Activated CD8-positive, alpha-beta memory T cell treated with anti-CD3 and anti-CD28 coated beads for 24 hours (primary cell): ENCODE results near the gene MYH9.

Experiments
- DNase-seq: peaks from one replicate; pipeline ENCODE4 v3.0.0-alpha.2; 2020

Gene MYH9

GRCh38 chr22:36329254-36330078 is 58.3 kb downstream of the MYH9 start:
- DNase-seq: peak; percentile 91

- DNase-seq: peak; percentile 81
Measured at GRCh38 chr22:36328635-36329253, 59.0 kb downstream of the MYH9 start.

- DNase-seq: peak; percentile 68
Measured at GRCh38 chr22:36327922-36328551, 59.7 kb downstream of the MYH9 start.

GRCh38 chr22:36326178-36327161 is 61.3 kb downstream of the MYH9 start:
- no peak for DNase-seq

- no peak for DNase-seq
Measured at GRCh38 chr22:36325154-36326031, 62.4 kb downstream of the MYH9 start.

DNA sequence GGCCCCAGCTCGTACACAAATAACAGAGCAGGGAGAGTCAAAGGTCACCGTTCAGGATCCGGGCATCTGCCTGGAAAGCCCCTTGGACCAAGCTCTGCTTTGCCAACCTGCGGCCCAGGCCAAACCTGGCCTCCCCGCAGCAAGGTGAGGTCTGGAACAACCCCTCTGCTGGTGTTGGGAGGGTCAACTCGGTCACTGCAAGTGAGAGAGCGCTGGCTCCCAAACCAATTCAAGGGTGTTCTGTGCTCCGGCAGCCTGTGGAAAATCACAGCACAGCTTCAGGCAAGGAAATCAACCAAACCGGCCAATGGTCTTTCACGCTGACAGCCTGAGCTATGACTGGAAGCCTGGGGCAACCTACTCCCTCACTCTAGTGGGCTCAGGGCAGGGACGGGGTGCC is 63.4 kb downstream of the MYH9 start:
- no peak for DNase-seq

DNA sequence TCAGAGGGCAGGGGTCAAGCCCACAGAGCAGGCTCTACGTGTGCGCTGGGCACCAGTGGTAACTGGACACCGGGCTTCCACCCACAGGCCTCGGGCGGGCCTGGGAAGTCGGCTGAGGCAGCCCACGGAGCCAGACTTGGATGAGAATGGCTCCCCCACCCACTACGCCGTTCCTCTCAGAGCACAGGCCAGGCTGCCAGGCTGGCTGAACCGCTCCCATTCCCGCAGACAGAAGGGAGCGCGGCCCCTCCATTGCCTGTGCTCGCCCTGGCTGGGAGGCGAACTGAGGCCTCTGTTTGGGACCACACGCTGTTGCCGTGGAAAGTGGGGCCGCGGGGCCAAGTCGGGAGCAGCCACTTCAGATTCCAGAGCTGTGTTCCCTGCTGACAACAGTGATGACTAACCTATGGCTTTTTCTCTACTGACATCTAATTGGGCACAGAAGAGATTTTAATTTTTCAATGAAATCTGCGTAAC is 63.9 kb downstream of the MYH9 start:
- no peak for DNase-seq

DNA sequence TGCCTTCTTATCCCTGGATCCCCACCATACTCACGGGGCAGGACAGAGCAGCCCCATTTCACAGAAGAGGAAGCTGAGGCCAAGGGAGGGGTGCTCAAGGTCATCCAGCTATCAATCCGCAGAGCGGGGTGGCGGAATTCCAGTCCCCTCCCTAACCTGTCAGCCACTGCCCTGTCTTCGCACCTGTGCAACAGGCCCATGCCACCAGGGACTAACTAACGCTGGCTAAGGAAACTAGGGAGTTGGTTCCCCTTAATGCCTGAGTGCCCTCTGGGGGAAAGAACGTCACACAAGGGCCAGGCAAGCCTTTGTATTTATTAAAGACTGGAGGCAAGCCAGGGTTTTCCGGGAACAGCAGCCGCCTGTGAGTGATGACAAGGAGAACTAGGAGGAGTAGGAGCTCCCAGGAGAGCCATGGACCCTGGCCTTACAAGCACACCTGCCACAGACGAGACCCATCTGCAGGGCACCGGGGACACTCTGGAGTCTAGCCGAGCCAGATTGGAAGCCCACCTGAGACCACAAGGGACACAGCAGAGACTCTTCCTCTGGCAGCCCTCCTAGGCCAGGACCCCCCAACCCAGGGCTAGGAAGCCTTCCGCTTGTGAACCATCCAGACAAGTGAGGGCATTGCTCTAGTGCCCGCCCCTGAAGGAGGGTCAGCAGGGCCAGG is 64.4 kb downstream of the MYH9 start:
- DNase-seq: no peak

DNA sequence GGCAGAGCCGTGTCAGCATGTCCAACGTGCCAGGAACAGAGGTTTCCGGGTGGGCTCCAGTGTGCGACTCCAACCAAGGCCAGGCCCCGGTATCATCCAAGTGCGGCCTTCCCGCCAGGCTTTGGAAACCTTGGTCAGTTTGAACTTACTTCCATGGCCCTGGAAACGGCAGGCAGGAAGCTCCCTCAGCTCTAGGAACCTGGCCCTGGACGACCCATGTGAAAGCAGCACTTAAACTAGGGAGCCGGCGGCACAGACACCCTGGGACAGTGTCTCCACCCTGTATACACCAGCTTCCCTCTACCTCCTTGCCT is 65.2 kb downstream of the MYH9 start:
- no peak for DNase-seq

GRCh38 chr22:36321797-36322601 is 65.8 kb downstream of the MYH9 start:
- no peak for DNase-seq

DNA sequence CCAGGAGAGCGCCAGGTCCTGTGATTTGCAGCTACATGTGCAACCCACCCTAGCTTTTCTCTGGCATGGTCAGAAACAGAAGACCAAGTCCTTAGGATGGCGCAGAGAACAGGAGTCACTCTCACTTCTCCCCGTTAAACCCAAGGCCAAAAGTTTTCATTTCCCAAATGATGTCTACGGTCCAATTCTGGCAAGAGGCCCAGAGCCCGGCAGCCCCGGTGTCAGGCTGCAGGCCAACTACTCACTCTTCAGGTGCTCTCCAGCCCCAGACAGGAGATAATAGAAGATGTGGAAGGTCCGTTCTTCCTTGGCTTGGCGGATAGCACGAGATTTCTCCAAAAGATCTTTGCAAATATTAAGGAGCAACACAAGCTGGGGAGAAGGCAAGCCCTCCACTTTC is 67.2 kb downstream of the MYH9 start:
- no peak for DNase-seq

GRCh38 chr22:36319595-36320497 is 67.9 kb downstream of the MYH9 start:
- no peak for DNase-seq

DNA sequence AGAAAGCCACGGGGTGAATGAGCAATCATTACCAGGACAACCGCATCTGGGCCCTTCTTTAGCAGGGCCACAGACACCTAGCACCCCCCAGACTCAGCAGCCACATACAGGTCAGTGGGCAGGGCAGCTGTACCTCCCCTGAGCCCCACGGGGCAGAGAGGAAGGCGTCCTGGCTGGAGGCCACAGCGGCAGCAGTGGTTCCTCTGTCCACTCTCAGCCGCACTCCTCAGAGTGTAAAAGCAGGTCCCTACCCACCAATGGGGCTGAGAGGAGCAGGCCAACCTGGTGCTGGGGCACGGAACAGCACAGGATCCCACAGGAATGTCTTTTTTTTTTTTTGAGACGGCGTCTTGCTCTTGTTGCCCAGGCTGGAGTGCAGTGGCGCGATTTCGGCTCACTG is 69.3 kb downstream of the MYH9 start:
- no peak for DNase-seq

- DNase-seq: no peak
Measured at GRCh38 chr22:36317658-36318271, 70.0 kb downstream of the MYH9 start.

- no peak for DNase-seq
Measured at GRCh38 chr22:36316419-36316818, 71.3 kb downstream of the MYH9 start.

- no peak for DNase-seq
Measured at GRCh38 chr22:36315325-36315724, 72.4 kb downstream of the MYH9 start.

DNA sequence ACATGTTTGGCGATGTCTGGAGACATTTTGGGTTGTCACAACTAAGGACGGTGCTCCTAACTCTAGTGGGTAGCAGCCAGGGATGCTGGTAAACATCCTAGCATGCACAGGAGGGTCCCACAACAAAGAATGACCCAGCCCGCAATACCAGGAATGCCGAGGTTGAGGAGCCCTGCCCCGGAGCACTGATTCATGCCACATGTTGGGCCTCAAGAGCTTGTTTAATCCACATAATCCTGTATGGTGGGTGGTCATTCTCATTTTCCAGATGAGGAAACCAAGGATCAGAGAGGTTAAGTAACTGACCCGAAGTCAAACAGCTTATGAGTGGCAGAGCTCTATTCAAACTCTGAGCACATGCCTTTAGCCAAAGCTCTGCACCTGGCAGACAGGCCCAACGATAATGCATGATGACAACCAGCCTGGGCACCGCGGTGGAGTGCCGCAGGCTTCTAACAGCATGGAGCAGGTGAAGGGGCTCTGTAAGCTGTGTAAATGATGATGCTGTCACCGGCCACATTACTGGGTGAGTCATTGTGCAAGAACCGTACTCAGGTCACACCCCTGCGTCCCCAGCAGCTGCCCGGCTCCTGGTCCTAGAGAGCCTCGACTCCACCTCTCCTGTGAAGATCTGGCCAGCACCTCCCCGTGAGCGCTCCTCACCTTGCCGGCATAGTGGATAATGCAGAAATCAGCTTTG is 76.2 kb downstream of the MYH9 start:
- no peak for DNase-seq

- no peak for DNase-seq
Measured at GRCh38 chr22:36308880-36309279, 78.9 kb downstream of the MYH9 start.
